ENCODE data around the gene FAM193B.

The FAM193B gene

GRCh38 chr5:177555228-177555627 lies 865 bp upstream of the FAM193B start:
- DNase-seq, result no peak
- Histone ChIP-seq H3K27me3 (no peaks in the 10 kb centered on the region), H3K36me3 (peaks cover 4% of the 10 kb centered on the region), H3K4me1 (no peaks in the 10 kb centered on the region), H3K4me3 (ENCODE audit: low read depth, low read length) (no peak overlapping the region; the same call in 1 of the 2 replicates), H3K9me3 (no peaks in the 10 kb centered on the region)
- no peak for TF ChIP-seq CTCF (IDR thresholded peaks at IDR 0.05; ENCODE audit: low read depth, low read length)

- peak overlapping the region; percentile 85 for H3K4me3 ChIP-seq (ENCODE audit: low read depth, low read length)
- H3K9me3 ChIP-seq, result no peaks in the 10 kb centered on the region
- peaks cover 4% of the 10 kb centered on the region for H3K36me3 ChIP-seq
- no peak for TF ChIP-seq CTCF (IDR thresholded peaks at IDR 0.05; ENCODE audit: low read depth, low read length)
- no peaks in the 10 kb centered on the region for H3K27me3 ChIP-seq
- peak; percentile 42 for DNase-seq
- no peaks in the 10 kb centered on the region for H3K4me1 ChIP-seq
These were observed 513 bp downstream of the FAM193B start for GRCh38 chr5:177553671-177554429.

- Histone ChIP-seq H3K27me3 (no peaks in the 10 kb centered on the region), H3K9me3 (no peaks in the 10 kb centered on the region), H3K36me3 (peaks cover 4% of the 10 kb centered on the region), H3K4me3 (ENCODE audit: low read depth, low read length) (peak overlapping the region; percentile 85), H3K4me1 (no peaks in the 10 kb centered on the region)
- peak; percentile 41 for DNase-seq
- no peak for TF ChIP-seq CTCF (IDR thresholded peaks at IDR 0.05; ENCODE audit: low read depth, low read length)
These were observed 1.4 kb downstream of the FAM193B start for GRCh38 chr5:177552839-177553455.

GRCh38 chr5:177550122-177550521 lies 4.2 kb downstream of the FAM193B start:
- no peaks in the 10 kb centered on the region for H3K27me3 ChIP-seq
- H3K36me3 ChIP-seq, result peaks cover 10% of the 10 kb centered on the region
- no peak overlapping the region for H3K4me3 ChIP-seq (ENCODE audit: low read depth, low read length)
- no peak for TF ChIP-seq CTCF (IDR thresholded peaks at IDR 0.05; ENCODE audit: low read depth, low read length)
- no peaks in the 10 kb centered on the region for H3K9me3 ChIP-seq
- peaks cover 8% of the 10 kb centered on the region; the same call in 1 of the 2 replicates for H3K4me1 ChIP-seq
- no peak for DNase-seq

GRCh38 chr5:177548495-177548894 lies 5.9 kb downstream of the FAM193B start:
- H3K4me1 ChIP-seq, result peaks cover 19% of the 10 kb centered on the region

More at GRCh38 chr5:177548495-177548894, 5.9 kb downstream of the FAM193B start:
- Histone ChIP-seq H3K36me3 (peaks cover 13% of the 10 kb centered on the region), H3K9me3 (no peaks in the 10 kb centered on the region), H3K27me3 (no peaks in the 10 kb centered on the region), H3K4me3 (ENCODE audit: low read depth, low read length) (no peak overlapping the region)
- no peak for DNase-seq
- no peak for TF ChIP-seq CTCF (IDR thresholded peaks at IDR 0.05; ENCODE audit: low read depth, low read length)

Data from BE2C (cell line).